ENCODE data around the gene SHC1. TPM values are rescaled to one million over a fixed set of nuclear protein-coding genes. Genes with fewer than 3 reads are reported as not detected.

Gene SHC1
- polyA plus RNA-seq, 1 donor: 67.4 TPM

GRCh38 chr1:154973344-154974101, 3.0 kb upstream of the SHC1 start:
- peak; percentile 79 for DNase-seq (ENCODE audit: low read depth)

GRCh38 chr1:154972517-154973343, 2.2 kb upstream of the SHC1 start:
- no peak for DNase-seq (ENCODE audit: low read depth)

GRCh38 chr1:154972213-154972516, 1.6 kb upstream of the SHC1 start:
- DNase-seq (ENCODE audit: low read depth): no peak

GRCh38 chr1:154971341-154971998, 923 bp upstream of the SHC1 start:
- DNase-seq (ENCODE audit: low read depth): no peak

- no peak for DNase-seq (ENCODE audit: low read depth)
These were observed 591 bp downstream of the SHC1 start for GRCh38 chr1:154969860-154970452.

- DNase-seq (ENCODE audit: low read depth): no peak
These were observed 1.3 kb downstream of the SHC1 start for GRCh38 chr1:154969246-154969645.

- DNase-seq (ENCODE audit: low read depth): no peak
These were observed 1.8 kb downstream of the SHC1 start for GRCh38 chr1:154968731-154969130.

- DNase-seq (ENCODE audit: low read depth): no peak
These were observed 3.1 kb downstream of the SHC1 start for GRCh38 chr1:154967331-154967950.

GRCh38 chr1:154966111-154966510, 4.4 kb downstream of the SHC1 start:
- no peak for DNase-seq (ENCODE audit: low read depth)

GRCh38 chr1:154964359-154964758, 6.2 kb downstream of the SHC1 start:
- DNase-seq (ENCODE audit: low read depth): no peak

- DNase-seq (ENCODE audit: low read depth): no peak
These were observed 6.9 kb downstream of the SHC1 start for GRCh38 chr1:154963643-154964042.

GRCh38 chr1:154962795-154963330, 7.7 kb downstream of the SHC1 start:
- DNase-seq (ENCODE audit: low read depth): no peak

GRCh38 chr1:154962156-154962749, 8.3 kb downstream of the SHC1 start:
- no peak for DNase-seq (ENCODE audit: low read depth)

GRCh38 chr1:154961207-154962155, 9.1 kb downstream of the SHC1 start, which contains the start of gene PYGO2:
TSS of gene PYGO2 (minus strand) at chr1:154961782. CDS start at chr1:154961576, 206 bp downstream.
- no peak for DNase-seq (ENCODE audit: low read depth)

GRCh38 chr1:154960446-154961136, 10.0 kb downstream of the SHC1 start:
- DNase-seq (ENCODE audit: low read depth): no peak

- no peak for DNase-seq (ENCODE audit: low read depth)
These were observed 11.1 kb downstream of the SHC1 start for GRCh38 chr1:154959426-154959780.

- no peak for DNase-seq (ENCODE audit: low read depth)
These were observed 11.7 kb downstream of the SHC1 start for GRCh38 chr1:154958681-154959425.

GRCh38 chr1:154958036-154958435, 12.5 kb downstream of the SHC1 start:
- no peak for DNase-seq (ENCODE audit: low read depth)
